ENCODE data around the gene C18orf32.
"Not testable (repeated sequence)": the region's sequence is repeated elsewhere in the genome, so short reads cannot be mapped to it uniquely, and the experiment has no call there.

The C18orf32 gene

DNA sequence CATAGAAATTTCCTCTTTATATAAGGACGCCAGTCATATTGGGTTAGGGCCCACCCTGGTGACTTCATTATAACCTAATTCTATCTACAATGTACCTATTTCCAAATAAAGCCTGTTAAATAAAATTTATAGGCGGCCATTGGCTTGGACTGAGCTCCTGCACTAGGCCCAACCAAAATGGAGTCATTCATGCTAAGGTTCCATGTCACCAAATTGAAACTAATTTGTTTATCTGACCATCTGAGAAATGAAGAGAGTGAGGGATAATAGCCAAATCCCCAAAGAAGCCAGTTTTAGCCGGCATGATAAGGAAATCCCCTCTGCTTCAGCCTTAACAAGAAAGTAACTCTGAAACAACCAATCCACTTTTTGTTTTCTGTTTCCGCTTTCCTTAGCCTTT is 19.4 kb downstream of the C18orf32 start:
- H3K36me3 Mint-ChIP-seq (ENCODE audit: low read depth) = no peaks in the 10 kb centered on the region
- no peak overlapping the region for H3K27ac Mint-ChIP-seq
- no peaks in the 10 kb centered on the region for H3K4me1 Mint-ChIP-seq (ENCODE audit: low read depth)

GRCh38 chr18:49467019-49467563 is 19.9 kb downstream of the C18orf32 start:
- Mint-ChIP-seq H3K4me1 (ENCODE audit: low read depth) (no peaks in the 10 kb centered on the region), H3K27me3 (ENCODE audit: low read depth) (peaks cover 18% of the 10 kb centered on the region), H3K9me3 (no peaks in the 10 kb centered on the region), H3K27ac (no peak overlapping the region), H3K4me3 (no peak overlapping the region), H3K36me3 (ENCODE audit: low read depth) (no peaks in the 10 kb centered on the region)
- DNase-seq (ENCODE audit: low spot score) = no peak

More for the DNA sequence above, 19.4 kb downstream of the C18orf32 start:
- no peak for DNase-seq (ENCODE audit: low spot score)
- Mint-ChIP-seq H3K27me3 (ENCODE audit: low read depth) (peaks cover 19% of the 10 kb centered on the region), H3K4me3 (no peak overlapping the region), H3K9me3 (no peaks in the 10 kb centered on the region)

GRCh38 chr18:49464718-49465598 is 22.1 kb downstream of the C18orf32 start:
- DNase-seq (ENCODE audit: low spot score) = no peak
- Mint-ChIP-seq H3K4me1 (ENCODE audit: low read depth) (peaks cover 4% of the 10 kb centered on the region), H3K27me3 (ENCODE audit: low read depth) (peaks cover 8% of the 10 kb centered on the region), H3K9me3 (no peaks in the 10 kb centered on the region), H3K27ac (no peak overlapping the region), H3K4me3 (no peak overlapping the region), H3K36me3 (ENCODE audit: low read depth) (peaks cover 2% of the 10 kb centered on the region)

DNA sequence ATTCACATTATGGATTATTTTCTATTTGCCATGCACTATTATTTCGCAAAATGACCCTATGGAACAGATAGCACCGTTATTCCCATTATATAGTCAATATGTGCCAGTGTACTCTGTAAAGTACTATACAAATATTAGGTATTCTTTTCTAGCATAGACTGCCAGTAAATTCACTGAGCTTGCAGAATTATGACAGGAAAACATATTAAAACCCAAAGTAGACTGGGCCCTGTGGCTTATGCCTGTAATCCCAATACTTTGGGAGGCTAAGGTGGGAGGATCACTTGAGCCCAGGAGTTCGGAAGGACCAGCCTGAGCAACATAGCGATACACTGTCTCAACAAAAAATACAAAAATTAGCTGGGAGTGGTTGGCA is 25.4 kb downstream of the C18orf32 start:
- no peaks in the 10 kb centered on the region for H3K9me3 Mint-ChIP-seq
- no peak for DNase-seq (ENCODE audit: low spot score)
- peaks cover 19% of the 10 kb centered on the region for H3K4me1 Mint-ChIP-seq (ENCODE audit: low read depth)
- peaks cover 3% of the 10 kb centered on the region for H3K36me3 Mint-ChIP-seq (ENCODE audit: low read depth)
- peak overlapping the region; percentile 5 for H3K4me3 Mint-ChIP-seq
- H3K27ac Mint-ChIP-seq = no peak overlapping the region
- peaks cover 6% of the 10 kb centered on the region for H3K27me3 Mint-ChIP-seq (ENCODE audit: low read depth)

GRCh38 chr18:49460976-49461601 is 25.9 kb downstream of the C18orf32 start:
- Mint-ChIP-seq H3K4me1 (ENCODE audit: low read depth) (peaks cover 20% of the 10 kb centered on the region), H3K36me3 (ENCODE audit: low read depth) (peaks cover 4% of the 10 kb centered on the region), H3K27ac (peak overlapping the region; percentile 81), H3K4me3 (peak overlapping the region; percentile 85), H3K27me3 (ENCODE audit: low read depth) (peaks cover 6% of the 10 kb centered on the region), H3K9me3 (no peaks in the 10 kb centered on the region)
- DNase-seq (ENCODE audit: low spot score) = no peak

- Mint-ChIP-seq H3K9me3 (no peaks in the 10 kb centered on the region), H3K36me3 (ENCODE audit: low read depth) (peaks cover 9% of the 10 kb centered on the region), H3K27ac (peak overlapping the region; percentile 67), H3K27me3 (ENCODE audit: low read depth) (peaks cover 5% of the 10 kb centered on the region), H3K4me1 (ENCODE audit: low read depth) (peaks cover 24% of the 10 kb centered on the region), H3K4me3 (peak overlapping the region; percentile 85)
- DNase-seq (ENCODE audit: low spot score) = no peak
Measured at GRCh38 chr18:49459404-49460171, 27.4 kb downstream of the C18orf32 start.

- Mint-ChIP-seq H3K36me3 (ENCODE audit: low read depth) (peaks cover 25% of the 10 kb centered on the region), H3K27me3 (ENCODE audit: low read depth) (peaks cover 2% of the 10 kb centered on the region), H3K4me3 (no peak overlapping the region), H3K9me3 (peaks cover 7% of the 10 kb centered on the region), H3K4me1 (ENCODE audit: low read depth) (peaks cover 24% of the 10 kb centered on the region), H3K27ac (no peak overlapping the region)
- DNase-seq (ENCODE audit: low spot score) = no peak
Measured at GRCh38 chr18:49457616-49458015, 29.4 kb downstream of the C18orf32 start.

DNA sequence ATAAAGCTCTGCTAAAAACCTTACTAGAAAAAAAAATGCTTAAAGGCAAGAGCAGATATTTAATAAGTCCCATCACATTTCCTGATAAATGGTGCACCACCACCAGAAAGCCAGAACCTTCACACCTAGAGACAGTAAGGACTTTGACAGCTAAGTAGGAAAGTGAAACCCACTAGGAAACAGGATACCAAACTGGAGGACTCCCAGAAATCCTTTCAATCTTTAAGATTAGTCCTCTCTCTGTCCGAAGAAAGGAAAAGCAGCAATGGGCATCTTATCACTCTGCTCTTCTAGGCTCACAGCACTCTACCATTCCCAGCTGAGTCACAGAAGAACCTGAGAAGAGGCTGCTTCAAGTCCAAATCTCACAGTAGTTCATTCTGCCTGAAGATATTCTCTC is 30.2 kb downstream of the C18orf32 start:
- H3K4me1 Mint-ChIP-seq (ENCODE audit: low read depth) = peaks cover 28% of the 10 kb centered on the region
- no peak overlapping the region for H3K4me3 Mint-ChIP-seq
- no peak for DNase-seq (ENCODE audit: low spot score)

DNA sequence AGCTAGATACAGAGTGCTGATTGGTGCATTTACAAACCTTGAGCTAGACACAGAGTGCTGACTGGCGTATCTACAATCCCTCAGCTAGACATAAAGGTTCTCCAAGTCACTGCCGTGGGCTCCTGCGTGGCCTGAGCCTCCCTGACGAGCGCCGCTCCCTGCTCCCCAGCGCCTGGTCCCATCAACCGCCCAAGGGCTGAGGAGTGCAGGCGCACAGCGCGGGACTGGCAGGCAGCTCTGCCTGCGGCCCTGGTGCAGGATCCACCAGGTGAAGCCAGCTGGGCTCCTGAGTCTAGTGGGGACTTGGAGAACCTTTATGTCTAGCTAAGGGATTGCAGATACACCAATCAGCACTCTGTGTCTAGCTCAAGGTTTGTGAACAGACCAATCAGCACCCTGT is 34.5 kb downstream of the C18orf32 start:
- H3K9me3 Mint-ChIP-seq = peaks cover 20% of the 10 kb centered on the region
- not testable (repeated sequence) for H3K27me3 Mint-ChIP-seq (ENCODE audit: low read depth); DNase-seq (ENCODE audit: low spot score); H3K4me3 Mint-ChIP-seq; H3K27ac Mint-ChIP-seq
- H3K36me3 Mint-ChIP-seq (ENCODE audit: low read depth) = peaks cover 47% of the 10 kb centered on the region
- peaks cover 20% of the 10 kb centered on the region for H3K4me1 Mint-ChIP-seq (ENCODE audit: low read depth)

More for the DNA sequence above, 30.2 kb downstream of the C18orf32 start:
- H3K27ac Mint-ChIP-seq = no peak overlapping the region
- H3K9me3 Mint-ChIP-seq = peaks cover 11% of the 10 kb centered on the region
- peaks cover 31% of the 10 kb centered on the region for H3K36me3 Mint-ChIP-seq (ENCODE audit: low read depth)
- peaks cover 2% of the 10 kb centered on the region for H3K27me3 Mint-ChIP-seq (ENCODE audit: low read depth)

GRCh38 chr18:49447810-49448745 is 39.0 kb downstream of the C18orf32 start:
- H3K9me3 Mint-ChIP-seq = peaks cover 15% of the 10 kb centered on the region
- DNase-seq (ENCODE audit: low spot score) = no peak
- no peak overlapping the region for H3K27ac Mint-ChIP-seq

DNA sequence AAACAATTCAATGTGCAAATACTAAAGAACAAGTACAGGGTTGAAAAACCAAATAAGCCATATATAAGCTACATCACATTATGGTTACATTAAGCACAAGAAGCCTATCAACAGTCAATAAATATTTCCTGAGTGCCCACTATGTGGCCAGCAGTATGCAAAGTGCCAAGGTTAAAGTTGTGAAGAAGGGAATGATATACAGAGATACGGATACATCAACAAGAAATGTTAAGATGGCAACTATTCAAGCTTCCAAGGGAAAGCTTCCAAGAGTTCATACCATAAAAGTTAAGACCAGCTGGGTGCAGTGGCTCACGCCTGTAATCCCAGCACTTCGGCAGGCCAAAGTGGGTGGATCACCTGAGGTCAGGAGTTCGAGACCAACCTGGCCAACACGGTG is 40.6 kb downstream of the C18orf32 start:
- Mint-ChIP-seq H3K27me3 (ENCODE audit: low read depth) (no peaks in the 10 kb centered on the region), H3K9me3 (peaks cover 7% of the 10 kb centered on the region), H3K4me1 (ENCODE audit: low read depth) (peaks cover 10% of the 10 kb centered on the region), H3K36me3 (ENCODE audit: low read depth) (peaks cover 15% of the 10 kb centered on the region), H3K27ac (no peak overlapping the region), H3K4me3 (no peak overlapping the region)
- DNase-seq (ENCODE audit: low spot score) = no peak

More at GRCh38 chr18:49447810-49448745, 39.0 kb downstream of the C18orf32 start:
- H3K27me3 Mint-ChIP-seq (ENCODE audit: low read depth) = no peaks in the 10 kb centered on the region
- no peak overlapping the region for H3K4me3 Mint-ChIP-seq
- peaks cover 10% of the 10 kb centered on the region for H3K4me1 Mint-ChIP-seq (ENCODE audit: low read depth)
- peaks cover 27% of the 10 kb centered on the region for H3K36me3 Mint-ChIP-seq (ENCODE audit: low read depth)

DNA sequence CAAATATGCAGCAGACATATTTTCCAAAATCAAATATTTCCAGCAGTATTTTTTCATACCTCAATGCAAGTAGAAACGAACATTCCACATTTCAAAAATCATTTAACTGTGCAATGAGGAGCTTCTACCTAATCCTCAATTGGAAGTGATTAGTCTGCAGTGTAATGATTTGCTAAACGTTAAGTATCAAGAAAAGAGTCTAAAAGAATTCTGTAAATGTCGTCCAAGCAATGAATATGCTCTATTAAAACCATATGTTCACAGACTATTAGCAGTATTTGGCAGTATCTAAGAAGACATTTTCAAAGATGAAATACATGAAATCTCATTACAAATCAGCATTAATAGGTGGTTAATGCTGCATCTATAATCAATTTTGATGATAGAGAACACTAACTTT is 42.5 kb downstream of the C18orf32 start:
- H3K9me3 Mint-ChIP-seq = peaks cover 3% of the 10 kb centered on the region
- no peak for DNase-seq (ENCODE audit: low spot score)
- peaks cover 10% of the 10 kb centered on the region for H3K4me1 Mint-ChIP-seq (ENCODE audit: low read depth)
- H3K27ac Mint-ChIP-seq = no peak overlapping the region
- no peaks in the 10 kb centered on the region for H3K27me3 Mint-ChIP-seq (ENCODE audit: low read depth)
- H3K4me3 Mint-ChIP-seq = no peak overlapping the region
- H3K36me3 Mint-ChIP-seq (ENCODE audit: low read depth) = peaks cover 4% of the 10 kb centered on the region

GRCh38 chr18:49443837-49444236 is 43.2 kb downstream of the C18orf32 start:
- Mint-ChIP-seq H3K9me3 (peaks cover under 1% of the 10 kb centered on the region), H3K4me1 (ENCODE audit: low read depth) (peaks cover 7% of the 10 kb centered on the region), H3K4me3 (no peak overlapping the region), H3K27me3 (ENCODE audit: low read depth) (no peaks in the 10 kb centered on the region), H3K36me3 (ENCODE audit: low read depth) (peaks cover under 1% of the 10 kb centered on the region), H3K27ac (no peak overlapping the region)
- no peak for DNase-seq (ENCODE audit: low spot score)

Measured in T-helper 2 cell treated with Interferon-gamma antibody and Interleukin-4, amounts not matched to agents 5 μg/mL and 100 μg/mL, for 36 hours (primary cell).